SHP77 (cell line): Measurements from ENCODE around the gene MIEN1.
"Not testable (repeated sequence)": the region's sequence is repeated elsewhere in the genome, so short reads cannot be mapped to it uniquely, and the experiment has no call there.

Experiments
- DNase-seq, 2 experiments: peaks; one replicate each; lab custom pipeline; 2025; lab: John Stamatoyannopoulos, UW

MIEN1 gene

GRCh38 chr17:39716073-39716818, 14.1 kb downstream of the MIEN1 start:
- no peak for DNase-seq

GRCh38 chr17:39715375-39716072, 14.8 kb downstream of the MIEN1 start:
- DNase-seq: no peak

- DNase-seq: no peak
Observed at GRCh38 chr17:39714234-39714633, 16.1 kb downstream of the MIEN1 start.

- no peak for DNase-seq
Observed at GRCh38 chr17:39711851-39712250, 18.5 kb downstream of the MIEN1 start.

GRCh38 chr17:39711071-39711470, 19.3 kb downstream of the MIEN1 start:
- DNase-seq: not testable (repeated sequence)

GRCh38 chr17:39709998-39710964, 20.1 kb downstream of the MIEN1 start:
- DNase-seq: no peak

GRCh38 chr17:39709319-39709997, 20.9 kb downstream of the MIEN1 start:
- DNase-seq: no peak

GRCh38 chr17:39706921-39707337, 23.4 kb downstream of the MIEN1 start:
- no peak for DNase-seq

- DNase-seq: no peak
Observed at GRCh38 chr17:39706383-39706782, 23.9 kb downstream of the MIEN1 start.

- DNase-seq: no peak
Observed at GRCh38 chr17:39705786-39706348, 24.5 kb downstream of the MIEN1 start.

GRCh38 chr17:39704821-39705551, 25.3 kb downstream of the MIEN1 start:
- DNase-seq: no peak

GRCh38 chr17:39703913-39704312, 26.4 kb downstream of the MIEN1 start:
- DNase-seq: no peak

GRCh38 chr17:39702901-39703893, 27.1 kb downstream of the MIEN1 start:
- peak; percentile 18 to 48 for DNase-seq

- no peak for DNase-seq
Observed at GRCh38 chr17:39701784-39702422, 28.4 kb downstream of the MIEN1 start.

GRCh38 chr17:39701012-39701783, 29.1 kb downstream of the MIEN1 start:
- no peak for DNase-seq

GRCh38 chr17:39700148-39700987, 30.0 kb downstream of the MIEN1 start:
- no peak for DNase-seq

GRCh38 chr17:39699818-39700147, 30.5 kb downstream of the MIEN1 start, which contains the start of gene ERBB2:
ERBB2 (plus strand) TSS chr17:39700064; CDS start chr17:39700239, 175 bp downstream.
- DNase-seq: no peak
